ENCODE data around the gene CLSTN2.

Gene CLSTN2

GRCh38 chr3:140252812-140253656 lies 318.0 kb downstream of the CLSTN2 start:
- no peak overlapping the region for H3K23ac ChIP-seq (ENCODE audit: low read length)
- H4K12ac ChIP-seq (ENCODE audit: low read depth, low read length): no peak overlapping the region
- no peak overlapping the region for H3K4ac ChIP-seq (ENCODE audit: low read depth, low read length)
- no peak overlapping the region for H3K27ac ChIP-seq (ENCODE audit: low read depth, low read length)
- no CpG with 5 or more reads among the region's 9 CpGs for WGBS (ENCODE audit: extremely low coverage, insufficient coverage, insufficient read length)
- H3K27me3 ChIP-seq (ENCODE audit: insufficient read depth, low read length): no peaks in the 10 kb centered on the region
- H3K4me3 ChIP-seq (ENCODE audit: low read depth, low read length): no peak overlapping the region
- no peaks in the 10 kb centered on the region for H3K79me1 ChIP-seq (ENCODE audit: low read length)
- H3K36me3 ChIP-seq (ENCODE audit: control insufficient read depth in 1 of 2, insufficient read depth in 2 of 2, low read length in 2 of 2): no peaks in the 10 kb centered on the region
- no peak overlapping the region for H3K14ac ChIP-seq (ENCODE audit: low read length)
- H3K4me1 ChIP-seq (ENCODE audit: control insufficient read depth in 1 of 2, insufficient read depth in 2 of 2, low read length in 2 of 2): peaks cover 6 to 14% of the 10 kb centered on the region in 2 experiments
- no peak for DNase-seq
- no peaks in the 10 kb centered on the region for H3K79me2 ChIP-seq (ENCODE audit: control insufficient read depth, insufficient read depth, low read length, poor library complexity)
- no peak overlapping the region for H3K18ac ChIP-seq (ENCODE audit: low read length)
- H2BK5ac ChIP-seq (ENCODE audit: low read depth, low read length, poor library complexity): no peak overlapping the region
- H3K9me3 ChIP-seq (ENCODE audit: insufficient read depth, low read depth, low read length): no peaks in the 10 kb centered on the region
- no peak overlapping the region for H3K4me2 ChIP-seq (ENCODE audit: low read length)
- no peak overlapping the region for H2AFZ ChIP-seq (ENCODE audit: insufficient read depth, low read length, poor library complexity)
- no peak overlapping the region for H2AK5ac ChIP-seq (ENCODE audit: low read length)
- H2BK120ac ChIP-seq (ENCODE audit: insufficient read depth, low read length, poor library complexity): no peak overlapping the region
- H4K8ac ChIP-seq (ENCODE audit: low read depth, low read length): no peak overlapping the region
- no peak overlapping the region for H2BK12ac ChIP-seq (ENCODE audit: low read length)
- no peak overlapping the region for H4K91ac ChIP-seq (ENCODE audit: low read depth, low read length)
- no peak overlapping the region for H3K9ac ChIP-seq (ENCODE audit: low read length)

- Histone ChIP-seq H3K14ac (ENCODE audit: low read length) (no peak overlapping the region), H3K27me3 (ENCODE audit: insufficient read depth, low read length) (no peaks in the 10 kb centered on the region), H4K91ac (ENCODE audit: low read depth, low read length) (no peak overlapping the region), H3K23ac (ENCODE audit: low read length) (no peak overlapping the region), H2AFZ (ENCODE audit: insufficient read depth, low read length, poor library complexity) (no peak overlapping the region), H3K18ac (ENCODE audit: low read length) (no peak overlapping the region), H4K8ac (ENCODE audit: low read depth, low read length) (no peak overlapping the region), H2BK120ac (ENCODE audit: insufficient read depth, low read length, poor library complexity) (no peak overlapping the region), H3K4me1 (ENCODE audit: control insufficient read depth in 1 of 2, insufficient read depth in 2 of 2, low read length in 2 of 2) (peaks cover 0 to 2% of the 10 kb centered on the region in 2 experiments), H3K4ac (ENCODE audit: low read depth, low read length) (no peak overlapping the region), H3K27ac (ENCODE audit: low read depth, low read length) (no peak overlapping the region), H3K79me2 (ENCODE audit: control insufficient read depth, insufficient read depth, low read length, poor library complexity) (no peaks in the 10 kb centered on the region), H2AK5ac (ENCODE audit: low read length) (no peak overlapping the region), H3K36me3 (ENCODE audit: control insufficient read depth in 1 of 2, insufficient read depth in 2 of 2, low read length in 2 of 2) (no peaks in the 10 kb centered on the region), H3K4me3 (ENCODE audit: low read depth, low read length) (no peak overlapping the region), H4K12ac (ENCODE audit: low read depth, low read length) (no peak overlapping the region), H2BK5ac (ENCODE audit: low read depth, low read length, poor library complexity) (no peak overlapping the region), H3K4me2 (ENCODE audit: low read length) (no peak overlapping the region), H3K9me3 (ENCODE audit: insufficient read depth, low read depth, low read length) (no peaks in the 10 kb centered on the region), H3K79me1 (ENCODE audit: low read length) (no peaks in the 10 kb centered on the region), H2BK12ac (ENCODE audit: low read length) (no peak overlapping the region), H3K9ac (ENCODE audit: low read length) (no peak overlapping the region)
- no peak for DNase-seq
- no CpG with 5 or more reads among the region's 4 CpGs for WGBS (ENCODE audit: extremely low coverage, insufficient coverage, insufficient read length)
Measured at GRCh38 chr3:140258222-140258724, 323.3 kb downstream of the CLSTN2 start.

GRCh38 chr3:140265302-140265701 lies 330.3 kb downstream of the CLSTN2 start:
- no peaks in the 10 kb centered on the region for H3K79me1 ChIP-seq (ENCODE audit: low read length)
- H3K4me2 ChIP-seq (ENCODE audit: low read length): no peak overlapping the region
- no peak overlapping the region for H3K4ac ChIP-seq (ENCODE audit: low read depth, low read length)
- H3K18ac ChIP-seq (ENCODE audit: low read length): no peak overlapping the region
- H2AFZ ChIP-seq (ENCODE audit: insufficient read depth, low read length, poor library complexity): no peak overlapping the region
- WGBS (ENCODE audit: extremely low coverage, insufficient coverage, insufficient read length): no CpG with 5 or more reads among the region's 5 CpGs
- no peak overlapping the region for H3K14ac ChIP-seq (ENCODE audit: low read length)
- H3K27ac ChIP-seq (ENCODE audit: low read depth, low read length): no peak overlapping the region
- H2BK12ac ChIP-seq (ENCODE audit: low read length): no peak overlapping the region
- no peaks in the 10 kb centered on the region for H3K79me2 ChIP-seq (ENCODE audit: control insufficient read depth, insufficient read depth, low read length, poor library complexity)
- no peaks in the 10 kb centered on the region for H3K9me3 ChIP-seq (ENCODE audit: insufficient read depth, low read depth, low read length)
- no peak overlapping the region for H4K8ac ChIP-seq (ENCODE audit: low read depth, low read length)
- no peak overlapping the region for H3K23ac ChIP-seq (ENCODE audit: low read length)
- no peak overlapping the region for H3K9ac ChIP-seq (ENCODE audit: low read length)
- H3K27me3 ChIP-seq (ENCODE audit: insufficient read depth, low read length): no peaks in the 10 kb centered on the region
- H2BK5ac ChIP-seq (ENCODE audit: low read depth, low read length, poor library complexity): no peak overlapping the region
- H4K12ac ChIP-seq (ENCODE audit: low read depth, low read length): no peak overlapping the region
- no peak overlapping the region for H2AK5ac ChIP-seq (ENCODE audit: low read length)
- H2BK120ac ChIP-seq (ENCODE audit: insufficient read depth, low read length, poor library complexity): no peak overlapping the region
- DNase-seq: no peak
- peaks cover 3% of the 10 kb centered on the region in 2 experiments for H3K4me1 ChIP-seq (ENCODE audit: control insufficient read depth in 1 of 2, insufficient read depth in 2 of 2, low read length in 2 of 2)
- H3K36me3 ChIP-seq (ENCODE audit: control insufficient read depth in 1 of 2, insufficient read depth in 2 of 2, low read length in 2 of 2): no peaks in the 10 kb centered on the region
- no peak overlapping the region for H4K91ac ChIP-seq (ENCODE audit: low read depth, low read length)
- no peak overlapping the region for H3K4me3 ChIP-seq (ENCODE audit: low read depth, low read length)

- Histone ChIP-seq H2BK5ac (ENCODE audit: low read depth, low read length, poor library complexity) (no peak overlapping the region), H2AK5ac (ENCODE audit: low read length) (no peak overlapping the region), H3K23ac (ENCODE audit: low read length) (no peak overlapping the region), H3K27me3 (ENCODE audit: insufficient read depth, low read length) (no peaks in the 10 kb centered on the region), H4K8ac (ENCODE audit: low read depth, low read length) (no peak overlapping the region), H3K4me3 (ENCODE audit: low read depth, low read length) (no peak overlapping the region), H2BK120ac (ENCODE audit: insufficient read depth, low read length, poor library complexity) (no peak overlapping the region), H4K12ac (ENCODE audit: low read depth, low read length) (no peak overlapping the region), H3K14ac (ENCODE audit: low read length) (no peak overlapping the region), H3K27ac (ENCODE audit: low read depth, low read length) (no peak overlapping the region), H2BK12ac (ENCODE audit: low read length) (no peak overlapping the region), H3K79me1 (ENCODE audit: low read length) (no peaks in the 10 kb centered on the region), H3K4me2 (ENCODE audit: low read length) (no peak overlapping the region), H3K79me2 (ENCODE audit: control insufficient read depth, insufficient read depth, low read length, poor library complexity) (no peaks in the 10 kb centered on the region), H2AFZ (ENCODE audit: insufficient read depth, low read length, poor library complexity) (no peak overlapping the region), H4K91ac (ENCODE audit: low read depth, low read length) (no peak overlapping the region), H3K9me3 (ENCODE audit: insufficient read depth, low read depth, low read length) (no peaks in the 10 kb centered on the region), H3K36me3 (ENCODE audit: control insufficient read depth in 1 of 2, insufficient read depth in 2 of 2, low read length in 2 of 2) (no peaks in the 10 kb centered on the region), H3K9ac (ENCODE audit: low read length) (no peak overlapping the region), H3K4me1 (ENCODE audit: control insufficient read depth in 1 of 2, insufficient read depth in 2 of 2, low read length in 2 of 2) (peaks cover 3% of the 10 kb centered on the region in 2 experiments), H3K4ac (ENCODE audit: low read depth, low read length) (no peak overlapping the region), H3K18ac (ENCODE audit: low read length) (no peak overlapping the region)
- no peak for DNase-seq
- no CpG with 5 or more reads among the region's 3 CpGs for WGBS (ENCODE audit: extremely low coverage, insufficient coverage, insufficient read length)
Measured at GRCh38 chr3:140268103-140268502, 333.1 kb downstream of the CLSTN2 start.
